Thyroid gland (tissue), 4 donors: ENCODE measurements around the gene ADAMTS17.

Experiments
- CTCF ChIP-seq, 6 experiments: fragments of 200-600 bp in 3 of 6; fragments of 450-650 bp in 3 of 6; sonication (generic) in 3 of 6; IDR thresholded peaks; one replicate each; pipeline ENCODE4 v1.5.1; 2016 to 2019; ENCODE audit warnings: antibody characterized with exemption in 6 of 6, mild to moderate bottlenecking in 2 of 6, inconsistent platforms in 1 of 6, moderate library complexity in 1 of 6
- POLR2A ChIP-seq, 2 donors: fragments of 450-650 bp; IDR thresholded peaks; one replicate each; pipeline ENCODE4 v1.6.1; 2017; ENCODE audit warnings: antibody characterized with exemption in 2 of 2, mild to moderate bottlenecking in 2 of 2, moderate library complexity in 1 of 2

GRCh38 chr15:100168787-100169186 lies 173.0 kb downstream of the ADAMTS17 start:
- no peak for TF ChIP-seq POLR2A (IDR thresholded peaks at IDR 0.05)
- TF ChIP-seq CTCF (IDR thresholded peaks at IDR 0.05): no peak
